GM12878 (cell line): Measurements from ENCODE around the gene ACSF2. TPM values are rescaled to one million over a fixed set of nuclear protein-coding genes. Genes with fewer than 3 reads are reported as not detected.

Source experiments
- ATAC-seq: fragments of 200-7000 bp; cut with Tn5 transposase; 3 replicates; pipeline ENCODE4 v1.9.1; 2020; ENCODE audit warnings: mild to moderate bottlenecking, moderate library complexity
- BruUV-seq: library from RNA; stranded (reverse); fragments of 400-500 nt; replicated peaks from 2 replicates; lab custom pipeline; 2021; lab: Mats Ljungman, UMichigan
- CTCF ChIA-PET: fragments of 300-600 bp; sonication (Branson Sonifier 250); formaldehyde crosslinking; extraction: SDS; loops from one replicate; lab custom pipeline; 2021; ENCODE audit warnings: inconsistent platforms; lab: Yijun Ruan, JAX
- POLR2A ChIA-PET: fragments of 350-600 bp; formaldehyde crosslinking; extraction: SDS; loops from one replicate; lab custom pipeline; 2021; ENCODE audit warnings: inconsistent platforms; lab: Charles Lee
- RAD21 ChIA-PET: fragments of 300-600 bp; sonication (Branson Sonifier 250); formaldehyde crosslinking; loops from one replicate; lab custom pipeline; 2023; ENCODE audit warnings: antibody characterized with exemption; ENCODE audit not compliant: unreplicated experiment; lab: Charles Lee
- SMC1A ChIA-PET: fragments of 300-600 bp; sonication (Branson Sonifier 250); formaldehyde crosslinking; loops from one replicate; lab custom pipeline; 2023; ENCODE audit not compliant: unreplicated experiment, uncharacterized antibody; lab: Charles Lee
- DNase-seq: peaks from one replicate; pipeline ENCODE4 v3.0.0-alpha.2; 2011; ENCODE audit warnings: low read depth, low spot score
- FAIRE-seq: peaks from 3 replicates; lab custom pipeline; 2011; peaks lifted over from hg19 to GRCh38; lab: Jason Lieb, UNC
- H2AFZ ChIP-seq: 2 replicates; pipeline ENCODE4 v1.6.0; 2011; ENCODE audit warnings: low read depth, low read length, control low read depth; ENCODE audit not compliant: control insufficient read depth
- H3K27ac ChIP-seq: 2 replicates; pipeline ENCODE4 v1.5.1; 2011; ENCODE audit warnings: control low read depth; ENCODE audit not compliant: control insufficient read depth, insufficient read depth
- H3K27me3 ChIP-seq, 2 experiments: replicated peaks in 1 of 2; 2 replicates each; pipeline versions ENCODE4 v1.6.0 to v1.6.1; 2011; ENCODE audit warnings: low read length in 1 of 2; ENCODE audit not compliant: control insufficient read depth in 2 of 2, insufficient read depth in 2 of 2
- H3K36me3 ChIP-seq, 2 experiments: 2 replicates each; pipeline ENCODE4 v1.5.1; 2011; ENCODE audit warnings: low read length in 1 of 2; ENCODE audit not compliant: control insufficient read depth in 2 of 2, insufficient read depth in 2 of 2
- H3K4me1 ChIP-seq: 2 replicates; pipeline ENCODE4 v1.6.1; 2011; ENCODE audit warnings: mild to moderate bottlenecking, low read length, moderate library complexity, mixed read lengths; ENCODE audit not compliant: control insufficient read depth, insufficient read depth
- H3K4me2 ChIP-seq: 2 replicates; pipeline ENCODE4 v1.6.0; 2011; ENCODE audit warnings: control low read depth; ENCODE audit not compliant: control insufficient read depth, insufficient read depth
- H3K4me3 ChIP-seq: fragments of 200-600 bp; sonication (generic); 2 replicates; pipeline ENCODE4 v1.5.1; 2016
- H3K79me2 ChIP-seq: 2 replicates; pipeline ENCODE4 v1.6.0; 2011; ENCODE audit warnings: low read length; ENCODE audit not compliant: control insufficient read depth, insufficient read depth
- H3K9ac ChIP-seq: 2 replicates; pipeline ENCODE4 v1.8.0; 2011; ENCODE audit warnings: low read length, control low read depth, mixed read lengths; ENCODE audit not compliant: control insufficient read depth, insufficient read depth
- H3K9me3 ChIP-seq: replicated peaks from 3 replicates; pipeline ENCODE4 v1.5.1; 2011; ENCODE audit warnings: mild to moderate bottlenecking, low read length; ENCODE audit not compliant: control insufficient read depth, insufficient read depth
- H4K20me1 ChIP-seq: 2 replicates; pipeline ENCODE4 v1.6.0; 2011; ENCODE audit not compliant: control insufficient read depth, insufficient read depth
- EED ChIP-seq: sonication (generic); IDR thresholded peaks from 2 replicates; pipeline ENCODE4 v1.6.1; 2016; ENCODE audit warnings: antibody characterized with exemption, low read depth
- ELK1 ChIP-seq: IDR thresholded peaks from 2 replicates; pipeline ENCODE4 v1.6.1; 2012; ENCODE audit warnings: low read depth, low read length, improper control_type of control experiment
- EP300 ChIP-seq, 2 experiments: fragments of 150-350 bp in 1 of 2; IDR thresholded peaks; 2 replicates each; pipeline ENCODE4 v1.6.1; 2011 to 2012; ENCODE audit warnings: low read depth in 2 of 2, low read length in 2 of 2, borderline replicate concordance in 1 of 2, improper control_type of control experiment in 1 of 2, inconsistent platforms in 1 of 2; ENCODE audit not compliant: control insufficient read depth in 1 of 2
- ESRRA ChIP-seq: IDR thresholded peaks from 2 replicates; pipeline ENCODE4 v1.6.1; 2012; ENCODE audit warnings: mild to moderate bottlenecking, low read length, improper control_type of control experiment
- ETV6 ChIP-seq, 2 experiments: fragments of 450-650 bp in 1 of 2; IDR thresholded peaks in 1 of 2; conservative IDR thresholded peaks in 1 of 2; 2 replicates each; pipeline ENCODE4 v1.6.1; 2014; ENCODE audit warnings: antibody characterized with exemption in 1 of 2, borderline replicate concordance in 1 of 2, low read depth in 1 of 2, mild to moderate bottlenecking in 1 of 2, moderate library complexity in 1 of 2
- PML ChIP-seq: IDR thresholded peaks from 2 replicates; pipeline ENCODE4 v1.6.1; 2012; ENCODE audit warnings: low read length, inconsistent platforms
- WGBS: methylation state at CpG from one replicate; pipeline ENCODE4 v1.1.6; 2016; ENCODE audit warnings: low lambda C conversion rate; ENCODE audit not compliant: insufficient replicate concordance, insufficient coverage; ENCODE audit errors: missing lambda C conversion rate; 5-methylcytosine and 5-hydroxymethylcytosine counted together
- in situ Hi-C: fragments of 300-500 bp; cut with MboI; formaldehyde crosslinking; loops from 9 replicates; pipeline ENCODE4 v1.14.3; 2018; ENCODE audit warnings: mixed read lengths
- intact Hi-C: fragments of 100-400 bp; cut with micrococcal nuclease; formaldehyde crosslinking; loops from one replicate; pipeline ENCODE4 v1.14.2; 2022; ENCODE audit not compliant: unreplicated experiment
- polyA plus RNA-seq, 11 experiments: library from polyadenylated mRNA; depleted of rRNA in 4 of 11; unstranded in 6 of 11; stranded (reverse) in 5 of 11; fragments of >200 nt; fragmentation: Nextera tagmentation in 4 of 11; fragmentation: Illumina TruSeq in 1 of 11; extraction: Ambion mirVana in 4 of 11; extraction: Trizol in 1 of 11; gene quantifications; 1 replicate in 1 of 11; 2 replicates in 10 of 11; pipeline versions ENCODE4 v1.2.1 to v1.2.3, GENCODE V29; 2011 to 2016; ENCODE audit warnings: inconsistent platforms in 2 of 11, missing spikeins in 2 of 11, low read depth in 1 of 11
- total RNA-seq, 4 experiments: library from RNA; depleted of rRNA in 3 of 4; stranded (reverse); fragments of >200 nt in 3 of 4; fragmentation: Illumina TruSeq in 1 of 4; extraction: Trizol in 1 of 4; gene quantifications; 2 replicates each; pipeline versions ENCODE4 v1.2.1 to v1.2.3, GENCODE V29; 2013 to 2021
- TF ChIP-seq, protein P1 (sequence below): fragments of 150-350 bp; IDR thresholded peaks from 2 replicates; pipeline ENCODE4 v1.6.1; 2014; ENCODE audit warnings: mild to moderate bottlenecking, low read depth, low read length

Gene ACSF2
- total and polyA plus RNA-seq, 10 of the 15 experiments (the other 5 are each of a cell fraction or from before 2014, with no cell fraction given), result 7.1 to 32.8 (median 16.8) TPM

DNA sequence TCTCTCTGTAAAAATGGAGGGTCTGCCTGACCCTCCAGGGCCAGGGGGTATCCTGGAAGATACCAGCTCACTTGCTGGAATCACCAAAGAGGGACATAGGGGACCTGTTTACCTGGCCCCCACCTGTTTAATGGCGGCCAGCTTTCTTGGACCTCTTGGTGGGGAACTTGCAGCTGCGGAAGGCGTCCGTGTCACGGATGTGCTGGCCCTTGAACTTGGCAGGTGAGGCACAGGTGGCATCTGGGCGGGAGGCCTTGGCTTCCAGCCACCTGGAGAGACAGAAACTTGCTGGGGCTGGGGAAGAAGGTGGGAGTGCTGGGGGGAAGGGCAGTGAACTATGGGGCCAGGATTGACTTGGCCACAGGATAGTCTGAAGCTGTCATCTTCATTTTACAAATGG is 39.2 kb downstream of the ACSF2 start:
- no peaks in the 10 kb centered on the region for H4K20me1 ChIP-seq
- in situ Hi-C loops (no loop called here), intact Hi-C loops (no loop called here)
- H3K9me3 ChIP-seq, result no peaks in the 10 kb centered on the region
- BruUV-seq, result no TSS peak
- WGBS, result 64% methylated on average over 6 of the region's 6 CpGs
- RAD21 ChIA-PET, result no interaction called here
- no peak for DNase-seq
- H3K9ac ChIP-seq, result no peak overlapping the region
- CTCF ChIA-PET, result interaction anchor here (1.7 kb wide), 1 partner anchor 68 kb away, joined by 4 read pairs; the partner anchor contains the start of gene LRRC59
- H3K4me2 ChIP-seq, result no peak overlapping the region
- H3K36me3 ChIP-seq, result no peaks in the 10 kb centered on the region
- no peak for TF ChIP-seq EED
- TF ChIP-seq ELK1, result no peak
- no peak for TF ChIP-seq ESRRA
- no peak for TF ChIP-seq EP300 (IDR thresholded peaks at IDR 0.05; ENCODE audit: borderline replicate concordance in 1 of 2, control insufficient read depth in 1 of 2, low read depth in 2 of 2, low read length in 2 of 2)
- TF ChIP-seq PML, result no peak
- TF ChIP-seq, protein P1, sequence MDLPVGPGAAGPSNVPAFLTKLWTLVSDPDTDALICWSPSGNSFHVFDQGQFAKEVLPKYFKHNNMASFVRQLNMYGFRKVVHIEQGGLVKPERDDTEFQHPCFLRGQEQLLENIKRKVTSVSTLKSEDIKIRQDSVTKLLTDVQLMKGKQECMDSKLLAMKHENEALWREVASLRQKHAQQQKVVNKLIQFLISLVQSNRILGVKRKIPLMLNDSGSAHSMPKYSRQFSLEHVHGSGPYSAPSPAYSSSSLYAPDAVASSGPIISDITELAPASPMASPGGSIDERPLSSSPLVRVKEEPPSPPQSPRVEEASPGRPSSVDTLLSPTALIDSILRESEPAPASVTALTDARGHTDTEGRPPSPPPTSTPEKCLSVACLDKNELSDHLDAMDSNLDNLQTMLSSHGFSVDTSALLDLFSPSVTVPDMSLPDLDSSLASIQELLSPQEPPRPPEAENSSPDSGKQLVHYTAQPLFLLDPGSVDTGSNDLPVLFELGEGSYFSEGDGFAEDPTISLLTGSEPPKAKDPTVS, result no peak
- TF ChIP-seq ETV6 (conservative IDR thresholded peaks at IDR 0.05 in 1 of 2, IDR thresholded peaks at IDR 0.05 in 1 of 2; ENCODE audit: borderline replicate concordance in 1 of 2, low read depth in 1 of 2), result no peak
- H2AFZ ChIP-seq, result no peak overlapping the region
- H3K27ac ChIP-seq, result no peak overlapping the region
- H3K27me3 ChIP-seq, result peaks cover 0 to 3% of the 10 kb centered on the region in 2 experiments; a peak in 2 of 4 replicates
- H3K4me3 ChIP-seq, result no peak overlapping the region
- POLR2A ChIA-PET, result no interaction called here
- H3K4me1 ChIP-seq, result no peaks in the 10 kb centered on the region
- SMC1A ChIA-PET, result no interaction called here
- ATAC-seq, result no peak
- no peak for FAIRE-seq
- no peaks in the 10 kb centered on the region for H3K79me2 ChIP-seq
